HL-60 (cell line): ENCODE results near the gene KRT2.

Experiments used
- DNase-seq, 2 experiments: peaks; one replicate each; pipeline ENCODE4 v3.0.0-alpha.2; 2010 to 2020; ENCODE audit warnings: low read depth in 1 of 2, low spot score in 1 of 2
- H3K27ac ChIP-seq: fragments of 250-450 bp; sonication (Bioruptor Pico); replicated peaks from 2 replicates; pipeline ENCODE4 v1.5.1; 2020; ENCODE audit warnings: mild to moderate bottlenecking, moderate library complexity
- H3K27me3 ChIP-seq: fragments of 250-450 bp; sonication (Bioruptor Pico); 2 replicates; pipeline ENCODE4 v1.5.1; 2021; ENCODE audit warnings: mild to moderate bottlenecking, moderate library complexity; ENCODE audit not compliant: insufficient read depth, poor library complexity, severe bottlenecking
- H3K4me3 ChIP-seq: replicated peaks from 2 replicates; pipeline ENCODE4 v1.5.1; 2011; ENCODE audit warnings: mild to moderate bottlenecking, control low read depth, low read length; ENCODE audit not compliant: insufficient read depth
- GABPA ChIP-seq: IDR thresholded peaks from 2 replicates; pipeline ENCODE4 v1.6.1; 2012; ENCODE audit warnings: low read depth
- POLR2AphosphoS5 ChIP-seq: IDR thresholded peaks from 2 replicates; pipeline ENCODE4 v1.6.1; 2012; ENCODE audit warnings: low read depth
- SPI1 ChIP-seq: IDR thresholded peaks from 2 replicates; pipeline ENCODE4 v1.6.1; 2012; ENCODE audit warnings: low read depth, mild to moderate bottlenecking, borderline replicate concordance
- TF ChIP-seq, protein P1 (sequence below): IDR thresholded peaks from one replicate; pipeline ENCODE4 v1.5.1; 2011; ENCODE audit warnings: low read length, control low read depth, inconsistent platforms; ENCODE audit not compliant: insufficient read depth
- TF ChIP-seq, protein P2 (sequence below): IDR thresholded peaks from 2 replicates; pipeline ENCODE4 v1.6.1; 2012; ENCODE audit warnings: low read depth; ENCODE audit not compliant: insufficient replicate concordance

KRT2 gene

DNA sequence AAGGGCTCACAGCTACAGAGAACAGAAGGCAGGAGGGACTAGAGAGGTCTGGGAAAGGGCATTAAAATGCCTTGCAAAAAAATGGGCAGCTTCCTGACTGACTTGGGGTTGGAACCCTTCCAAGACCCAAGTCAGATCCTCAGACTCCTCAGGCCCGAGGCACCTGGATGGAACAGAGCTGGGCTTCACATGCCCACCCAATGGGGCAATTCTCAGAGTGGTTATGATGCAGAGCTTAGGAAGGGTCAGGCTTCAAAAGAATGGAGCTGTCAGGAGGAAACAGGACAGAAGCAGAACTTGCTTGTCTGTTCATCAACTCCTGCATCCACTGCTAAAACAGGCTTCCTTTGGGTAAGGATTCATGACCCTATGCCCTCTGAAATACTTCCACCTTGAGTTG lies 37.9 kb upstream of the KRT2 start:
- TF ChIP-seq, protein P1, sequence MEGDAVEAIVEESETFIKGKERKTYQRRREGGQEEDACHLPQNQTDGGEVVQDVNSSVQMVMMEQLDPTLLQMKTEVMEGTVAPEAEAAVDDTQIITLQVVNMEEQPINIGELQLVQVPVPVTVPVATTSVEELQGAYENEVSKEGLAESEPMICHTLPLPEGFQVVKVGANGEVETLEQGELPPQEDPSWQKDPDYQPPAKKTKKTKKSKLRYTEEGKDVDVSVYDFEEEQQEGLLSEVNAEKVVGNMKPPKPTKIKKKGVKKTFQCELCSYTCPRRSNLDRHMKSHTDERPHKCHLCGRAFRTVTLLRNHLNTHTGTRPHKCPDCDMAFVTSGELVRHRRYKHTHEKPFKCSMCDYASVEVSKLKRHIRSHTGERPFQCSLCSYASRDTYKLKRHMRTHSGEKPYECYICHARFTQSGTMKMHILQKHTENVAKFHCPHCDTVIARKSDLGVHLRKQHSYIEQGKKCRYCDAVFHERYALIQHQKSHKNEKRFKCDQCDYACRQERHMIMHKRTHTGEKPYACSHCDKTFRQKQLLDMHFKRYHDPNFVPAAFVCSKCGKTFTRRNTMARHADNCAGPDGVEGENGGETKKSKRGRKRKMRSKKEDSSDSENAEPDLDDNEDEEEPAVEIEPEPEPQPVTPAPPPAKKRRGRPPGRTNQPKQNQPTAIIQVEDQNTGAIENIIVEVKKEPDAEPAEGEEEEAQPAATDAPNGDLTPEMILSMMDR, result no peak
- TF ChIP-seq GABPA, result no peak
- TF ChIP-seq, protein P2, sequence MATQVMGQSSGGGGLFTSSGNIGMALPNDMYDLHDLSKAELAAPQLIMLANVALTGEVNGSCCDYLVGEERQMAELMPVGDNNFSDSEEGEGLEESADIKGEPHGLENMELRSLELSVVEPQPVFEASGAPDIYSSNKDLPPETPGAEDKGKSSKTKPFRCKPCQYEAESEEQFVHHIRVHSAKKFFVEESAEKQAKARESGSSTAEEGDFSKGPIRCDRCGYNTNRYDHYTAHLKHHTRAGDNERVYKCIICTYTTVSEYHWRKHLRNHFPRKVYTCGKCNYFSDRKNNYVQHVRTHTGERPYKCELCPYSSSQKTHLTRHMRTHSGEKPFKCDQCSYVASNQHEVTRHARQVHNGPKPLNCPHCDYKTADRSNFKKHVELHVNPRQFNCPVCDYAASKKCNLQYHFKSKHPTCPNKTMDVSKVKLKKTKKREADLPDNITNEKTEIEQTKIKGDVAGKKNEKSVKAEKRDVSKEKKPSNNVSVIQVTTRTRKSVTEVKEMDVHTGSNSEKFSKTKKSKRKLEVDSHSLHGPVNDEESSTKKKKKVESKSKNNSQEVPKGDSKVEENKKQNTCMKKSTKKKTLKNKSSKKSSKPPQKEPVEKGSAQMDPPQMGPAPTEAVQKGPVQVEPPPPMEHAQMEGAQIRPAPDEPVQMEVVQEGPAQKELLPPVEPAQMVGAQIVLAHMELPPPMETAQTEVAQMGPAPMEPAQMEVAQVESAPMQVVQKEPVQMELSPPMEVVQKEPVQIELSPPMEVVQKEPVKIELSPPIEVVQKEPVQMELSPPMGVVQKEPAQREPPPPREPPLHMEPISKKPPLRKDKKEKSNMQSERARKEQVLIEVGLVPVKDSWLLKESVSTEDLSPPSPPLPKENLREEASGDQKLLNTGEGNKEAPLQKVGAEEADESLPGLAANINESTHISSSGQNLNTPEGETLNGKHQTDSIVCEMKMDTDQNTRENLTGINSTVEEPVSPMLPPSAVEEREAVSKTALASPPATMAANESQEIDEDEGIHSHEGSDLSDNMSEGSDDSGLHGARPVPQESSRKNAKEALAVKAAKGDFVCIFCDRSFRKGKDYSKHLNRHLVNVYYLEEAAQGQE, result no peak
- TF ChIP-seq SPI1, result no peak
- TF ChIP-seq POLR2AphosphoS5, result no peak
- DNase-seq, result no peak
- peaks cover 22% of the 10 kb centered on the region for H3K27me3 ChIP-seq
- no peak overlapping the region for H3K4me3 ChIP-seq
- no peak overlapping the region for H3K27ac ChIP-seq

DNA sequence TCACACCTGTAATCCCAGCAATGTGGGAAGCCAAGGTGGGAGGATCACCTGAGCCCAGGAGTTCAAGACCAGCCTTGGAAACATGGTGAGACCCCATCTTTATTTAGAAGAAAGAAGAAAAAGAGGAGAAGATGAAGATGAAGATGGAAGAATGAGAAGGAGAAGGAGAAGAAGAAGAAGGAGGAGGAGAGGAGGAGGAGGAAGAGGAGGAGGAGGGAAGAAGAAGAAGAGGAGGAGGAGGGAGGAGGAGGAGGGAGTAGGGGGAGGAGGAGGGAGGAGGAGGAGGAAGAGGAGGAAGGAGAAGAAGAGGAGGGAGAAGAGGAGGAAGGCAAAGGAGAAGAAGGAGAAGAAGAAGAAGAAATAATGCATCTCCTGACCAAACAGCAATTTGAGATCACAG lies 37.2 kb upstream of the KRT2 start:
- DNase-seq, result no peak
- Histone ChIP-seq H3K4me3 (no peak overlapping the region), H3K27me3 (peaks cover 22% of the 10 kb centered on the region), H3K27ac (no peak overlapping the region)
- TF ChIP-seq SPI1 (no peak), POLR2AphosphoS5 (no peak), GABPA (no peak)
- TF ChIP-seq, protein P1, result no peak
- TF ChIP-seq, protein P2, result no peak

DNA sequence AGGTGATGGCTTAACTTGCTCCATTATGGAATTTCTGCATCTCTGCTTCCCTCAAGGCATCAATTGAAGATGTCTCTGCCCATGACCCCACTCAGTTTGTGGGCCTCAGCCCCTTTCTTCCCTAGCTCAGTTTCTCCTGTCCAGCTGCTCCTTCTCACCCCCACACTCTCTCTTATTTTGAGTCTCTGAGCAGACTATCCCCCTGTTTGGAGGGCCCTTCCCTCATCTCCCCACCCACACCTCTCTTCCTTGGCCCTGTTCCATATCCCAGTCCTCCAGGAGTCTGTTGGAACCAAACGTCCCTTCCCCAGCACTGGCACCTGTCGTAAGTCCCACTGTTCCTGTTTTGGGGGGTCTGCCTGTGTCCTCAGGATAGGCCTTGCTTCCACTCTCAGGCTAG lies 36.5 kb upstream of the KRT2 start:
- Histone ChIP-seq H3K27ac (no peak overlapping the region), H3K27me3 (peaks cover 22% of the 10 kb centered on the region), H3K4me3 (no peak overlapping the region)
- no peak for DNase-seq
- TF ChIP-seq GABPA (no peak), SPI1 (no peak), POLR2AphosphoS5 (no peak)

DNA sequence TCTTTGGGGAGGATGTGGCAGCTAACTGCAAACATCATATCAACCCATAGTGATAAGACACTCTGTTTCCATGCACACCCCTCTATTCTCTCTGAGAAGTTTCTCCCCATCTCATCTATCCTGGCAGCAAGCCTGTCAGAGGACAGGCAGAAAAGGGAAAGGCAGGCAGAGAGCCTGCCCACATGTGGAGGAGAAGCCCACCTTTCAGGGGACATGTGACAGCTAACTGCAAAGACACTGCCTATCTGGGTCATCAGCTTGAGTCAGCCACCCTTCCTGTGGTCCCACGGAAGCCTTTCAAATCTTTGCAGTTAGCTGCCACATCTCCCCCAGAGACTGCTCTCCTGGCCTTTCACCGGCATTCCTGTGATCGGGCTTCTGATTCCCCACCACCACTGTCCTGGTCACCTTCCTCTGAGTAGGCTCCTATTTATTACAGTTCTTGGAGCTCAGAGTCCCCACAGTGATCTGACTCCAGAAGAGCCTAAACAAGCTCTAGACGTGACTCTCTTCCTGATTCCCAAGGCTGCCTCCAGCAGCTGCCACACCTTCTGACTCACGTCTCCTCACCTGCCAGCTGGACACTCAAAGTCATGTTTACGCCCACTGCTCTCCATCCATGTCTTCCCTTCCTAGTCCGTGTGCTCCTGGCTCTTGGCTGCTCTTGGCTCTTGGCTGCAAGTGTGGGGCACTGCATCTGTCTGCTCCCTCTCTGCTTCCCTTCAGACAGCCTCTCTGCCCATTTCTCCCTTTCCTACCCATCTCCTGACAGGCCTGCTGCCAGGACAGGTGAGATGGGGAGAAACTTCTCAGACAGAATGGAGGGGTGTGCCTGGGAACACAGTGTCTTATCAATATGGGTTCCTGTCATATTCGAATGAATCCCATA lies 35.7 kb upstream of the KRT2 start:
- peaks cover 22% of the 10 kb centered on the region for H3K27me3 ChIP-seq
- DNase-seq, result no peak
- H3K4me3 ChIP-seq, result no peak overlapping the region
- no peak overlapping the region for H3K27ac ChIP-seq
- TF ChIP-seq, protein P2, result no peak
- TF ChIP-seq SPI1 (no peak), POLR2AphosphoS5 (no peak), GABPA (no peak)
- TF ChIP-seq, protein P1, result no peak
